Measurements from ENCODE around the gene ERMARD.

The ERMARD gene

DNA sequence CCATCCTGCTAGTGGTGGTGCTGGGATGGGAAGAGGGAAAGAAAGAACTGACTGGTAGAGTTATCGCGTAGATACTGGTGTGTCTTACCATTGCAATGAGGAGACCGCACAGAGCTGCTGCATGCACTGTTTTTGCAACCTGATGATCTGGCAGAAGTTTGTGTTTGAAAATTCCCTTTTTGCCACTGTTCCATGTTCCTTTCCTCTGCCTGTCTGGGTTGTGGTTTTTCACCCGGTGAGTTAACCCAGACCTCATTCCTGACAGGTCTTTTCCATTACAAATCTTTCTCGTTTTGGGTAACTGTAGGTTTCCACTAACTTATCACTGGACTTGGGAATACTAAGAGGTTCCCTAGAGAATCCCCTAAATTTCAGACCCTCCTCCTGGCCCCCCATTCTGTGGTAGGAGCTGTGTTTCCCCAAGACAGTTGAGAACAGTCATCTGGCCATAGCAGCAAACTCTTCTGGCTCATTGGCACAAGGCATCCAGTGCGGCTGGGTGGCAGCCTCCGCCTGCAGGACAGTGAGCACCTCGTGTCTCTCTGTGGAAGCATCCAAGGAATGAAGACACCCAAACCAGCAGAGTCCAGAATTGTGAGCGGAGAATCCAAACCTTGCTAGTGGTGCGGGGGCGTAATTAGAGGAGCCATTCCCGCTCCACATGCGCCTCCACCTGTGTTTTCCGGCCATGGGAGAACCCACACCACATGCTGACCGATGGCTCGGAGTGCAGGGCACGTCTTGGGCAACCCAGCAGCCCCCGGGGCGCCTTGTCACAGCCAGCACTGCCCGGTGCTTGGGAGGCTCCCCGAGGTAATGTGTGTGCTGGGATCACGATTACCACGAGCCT is 32.8 kb downstream of the ERMARD start:
- DNase-seq (ENCODE audit: low spot score), result no peak

DNA sequence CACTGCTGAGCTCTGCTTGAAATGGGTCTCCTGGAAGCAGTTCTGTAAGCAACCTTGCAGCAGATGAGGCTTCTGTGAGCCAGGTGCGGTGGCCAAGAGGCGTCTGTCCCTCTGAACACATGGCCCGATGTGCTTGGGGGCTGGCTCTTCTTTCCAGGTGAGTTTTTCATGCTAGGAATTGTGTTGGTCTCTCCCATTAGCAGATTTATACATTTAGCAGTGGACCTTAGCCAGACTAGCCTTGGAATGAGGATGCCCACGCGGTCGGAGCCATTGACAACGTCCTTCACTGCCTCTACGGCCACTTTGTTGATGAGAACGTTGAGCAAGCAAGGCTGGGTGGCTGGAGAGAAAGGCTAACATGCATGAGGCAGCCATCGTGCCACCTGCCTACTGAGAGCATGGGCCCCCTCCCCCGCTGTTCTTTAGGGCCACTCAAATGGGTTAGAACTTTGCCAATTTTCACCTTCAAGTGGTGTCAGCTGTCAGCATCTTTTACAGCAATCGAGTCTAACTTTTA is 33.5 kb downstream of the ERMARD start:
- no peak for DNase-seq (ENCODE audit: low spot score)

DNA sequence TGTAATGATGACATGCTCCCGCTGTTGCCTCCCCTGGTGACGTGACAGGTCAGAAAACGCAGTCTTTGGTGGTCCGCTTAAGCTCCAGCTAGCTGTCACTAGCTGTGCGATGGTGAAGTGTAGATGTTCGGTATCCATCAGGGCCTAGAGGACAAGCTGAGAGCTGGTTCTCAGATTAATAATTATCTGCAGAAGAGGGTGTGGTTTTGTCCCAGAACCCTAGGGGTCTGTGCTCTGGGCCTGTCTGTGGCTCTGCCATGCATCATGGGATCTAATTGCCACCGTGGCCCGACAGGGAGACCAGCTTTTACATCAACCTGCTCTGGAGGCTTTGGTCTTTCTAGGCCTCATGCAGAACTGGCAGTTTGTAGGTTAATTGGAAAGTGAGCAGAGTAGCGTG is 34.1 kb downstream of the ERMARD start:
- DNase-seq (ENCODE audit: low spot score), result no peak

DNA sequence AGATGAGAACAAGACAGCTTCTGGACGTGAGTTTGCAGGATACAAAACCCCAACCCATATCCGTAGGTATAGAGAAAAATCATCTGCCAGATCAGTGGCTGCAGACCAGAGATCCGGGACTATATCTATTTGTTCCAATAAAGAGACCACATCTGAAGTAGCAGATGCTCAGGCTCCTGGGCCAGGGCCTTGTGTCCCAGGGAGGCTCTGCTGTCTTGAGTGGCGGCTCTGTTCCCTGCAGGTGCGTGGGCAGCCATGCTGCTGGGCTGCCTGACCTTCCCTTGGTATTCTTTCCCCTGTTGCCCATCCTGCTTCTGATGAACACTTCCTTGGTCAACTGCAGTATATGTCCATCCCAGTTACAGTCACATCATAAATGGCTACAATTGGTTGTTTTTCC is 34.9 kb downstream of the ERMARD start:
- DNase-seq (ENCODE audit: low spot score), result no peak

DNA sequence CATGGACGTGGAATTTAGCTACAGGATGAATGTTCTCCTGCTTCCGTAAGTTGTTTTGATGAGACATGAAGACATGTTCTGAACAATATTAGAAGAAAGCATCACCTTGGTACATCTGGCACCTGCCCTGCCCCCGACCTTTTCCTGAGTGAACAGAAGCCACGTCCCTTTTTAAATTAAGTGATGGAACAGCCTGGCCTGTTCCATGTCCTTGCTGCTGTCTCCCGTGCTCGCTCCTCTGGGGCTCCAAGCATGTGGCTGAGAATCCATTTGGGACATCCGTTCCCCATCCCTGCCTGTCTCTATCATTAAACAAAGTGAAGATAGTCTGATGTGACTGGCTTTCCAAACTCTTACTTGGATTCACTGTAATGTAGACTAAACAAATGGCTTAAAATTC is 36.4 kb downstream of the ERMARD start:
- DNase-seq (ENCODE audit: low spot score), result no peak

DNA sequence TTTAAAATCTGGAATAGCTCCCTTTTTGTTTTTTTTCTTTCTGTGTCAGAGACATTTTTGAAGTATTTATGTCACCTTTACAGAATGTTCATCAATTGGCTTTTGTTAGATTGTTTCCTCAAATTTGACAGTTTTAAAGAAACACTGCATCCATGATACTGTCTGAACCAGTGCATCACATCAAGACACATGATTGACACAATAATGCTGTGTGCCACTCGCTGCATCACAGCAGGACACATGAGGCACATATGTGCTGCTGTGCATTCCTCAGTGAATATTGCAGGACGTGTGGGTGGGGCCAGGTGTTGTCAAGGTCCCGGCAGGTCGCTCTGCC is 37.4 kb downstream of the ERMARD start:
- no peak for DNase-seq (ENCODE audit: low spot score)

DNA sequence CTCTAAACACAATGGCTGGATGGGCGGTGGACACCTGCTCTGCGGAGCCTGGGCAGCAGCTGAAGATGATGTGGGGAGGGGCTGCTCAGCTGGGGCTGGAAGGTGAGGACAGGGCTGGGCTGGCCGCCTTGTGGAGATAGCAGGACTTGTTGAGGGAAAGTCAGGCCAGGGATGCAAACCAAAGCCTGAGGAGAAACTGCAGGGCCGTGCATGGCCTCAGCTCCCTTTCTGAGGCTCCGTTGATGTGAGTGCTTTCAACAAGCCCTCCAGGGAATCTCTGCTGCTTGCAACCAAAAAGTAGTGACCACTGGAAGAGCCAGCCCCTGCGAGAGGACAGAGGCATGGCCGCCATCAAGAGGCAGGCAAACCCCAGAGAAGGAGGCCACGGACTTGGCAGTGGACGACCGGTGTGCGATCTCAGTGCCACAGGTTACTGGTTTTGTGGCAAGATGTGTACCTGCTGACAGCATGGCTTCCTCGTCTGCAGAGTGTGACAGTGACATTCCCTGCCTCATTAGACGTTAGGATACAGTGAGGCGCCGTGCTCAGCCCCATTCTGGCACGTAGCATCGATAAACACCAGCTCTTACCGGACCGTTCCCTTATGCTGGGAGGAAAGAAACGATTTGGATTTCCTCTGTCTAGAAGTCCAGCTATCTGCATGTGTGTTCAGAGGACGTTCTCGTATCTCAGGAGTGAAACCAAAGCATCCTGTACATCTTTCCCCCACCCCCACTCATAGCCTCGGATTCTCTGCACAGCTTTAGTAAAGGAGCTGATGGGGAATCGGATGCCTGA is 37.9 kb downstream of the ERMARD start:
- DNase-seq (ENCODE audit: low spot score), result no peak

DNA sequence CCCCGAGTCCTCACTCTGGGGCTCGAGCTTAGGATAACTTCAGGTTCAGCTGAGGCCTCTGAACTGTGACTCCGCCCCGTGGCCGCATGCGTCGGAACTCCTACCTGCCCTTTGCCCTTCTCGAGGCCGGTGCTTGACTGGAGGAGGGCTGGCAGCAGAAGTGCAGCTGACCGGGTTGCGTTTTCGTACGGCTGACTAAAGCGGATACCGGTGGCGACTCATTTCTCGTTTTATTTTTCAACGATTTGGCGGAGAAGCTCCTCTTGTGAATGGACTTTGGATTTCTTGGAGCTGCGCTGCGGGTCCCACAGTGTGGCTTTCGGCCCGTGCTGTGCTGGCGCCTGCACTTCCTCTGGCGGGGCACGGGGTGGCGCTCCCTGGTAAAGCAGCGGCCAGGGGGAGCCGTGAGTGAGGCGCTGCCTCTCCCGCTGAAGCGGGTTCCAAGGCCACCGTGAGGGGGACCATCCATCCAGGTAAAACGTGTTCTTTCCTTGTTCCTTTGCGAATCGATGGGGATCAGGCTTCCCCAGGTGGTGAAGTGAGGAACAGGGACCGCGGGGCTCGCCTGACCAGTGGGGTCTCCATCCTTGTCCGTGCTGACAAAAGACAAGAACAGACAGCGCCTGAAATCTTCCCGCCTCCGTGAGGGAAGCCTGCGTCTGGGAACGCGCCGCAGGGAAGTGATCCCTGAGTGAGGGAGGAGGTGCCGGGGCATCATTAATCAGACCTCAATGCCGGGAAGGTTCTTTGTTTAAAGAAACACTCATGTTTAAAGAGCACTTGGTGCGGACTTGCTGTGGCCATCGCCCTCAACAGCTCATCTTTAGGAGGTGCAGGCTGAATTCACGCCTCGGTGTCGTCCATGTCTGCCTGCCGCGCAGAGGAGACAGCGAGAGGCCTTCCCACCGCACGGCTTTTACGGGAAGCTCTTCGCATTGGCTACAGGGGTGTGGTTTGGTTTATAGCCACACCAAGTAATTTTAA is 38.8 kb downstream of the ERMARD start:
- DNase-seq (ENCODE audit: low spot score), result peak; percentile 93

DNA sequence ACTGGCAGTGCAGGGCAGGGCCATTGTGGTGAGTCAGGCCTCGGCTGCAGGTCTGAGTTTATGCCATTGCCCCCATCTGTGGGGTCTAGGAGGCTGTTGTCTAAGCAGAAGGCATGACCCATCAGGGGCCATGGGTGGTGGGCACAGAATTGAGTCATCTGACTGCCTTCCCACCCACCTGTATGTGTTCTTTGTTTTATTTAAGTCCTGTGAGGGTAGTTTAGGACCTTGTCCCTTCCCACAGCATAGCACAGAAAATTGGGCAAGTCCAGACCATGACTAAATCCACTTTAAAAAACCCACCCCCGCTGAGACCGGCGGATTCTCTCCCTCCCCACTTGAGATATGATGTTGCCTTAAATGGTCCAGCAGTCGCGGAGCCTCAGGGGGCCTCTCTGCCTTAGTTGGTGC is 40.3 kb downstream of the ERMARD start:
- DNase-seq (ENCODE audit: low spot score), result no peak

DNA sequence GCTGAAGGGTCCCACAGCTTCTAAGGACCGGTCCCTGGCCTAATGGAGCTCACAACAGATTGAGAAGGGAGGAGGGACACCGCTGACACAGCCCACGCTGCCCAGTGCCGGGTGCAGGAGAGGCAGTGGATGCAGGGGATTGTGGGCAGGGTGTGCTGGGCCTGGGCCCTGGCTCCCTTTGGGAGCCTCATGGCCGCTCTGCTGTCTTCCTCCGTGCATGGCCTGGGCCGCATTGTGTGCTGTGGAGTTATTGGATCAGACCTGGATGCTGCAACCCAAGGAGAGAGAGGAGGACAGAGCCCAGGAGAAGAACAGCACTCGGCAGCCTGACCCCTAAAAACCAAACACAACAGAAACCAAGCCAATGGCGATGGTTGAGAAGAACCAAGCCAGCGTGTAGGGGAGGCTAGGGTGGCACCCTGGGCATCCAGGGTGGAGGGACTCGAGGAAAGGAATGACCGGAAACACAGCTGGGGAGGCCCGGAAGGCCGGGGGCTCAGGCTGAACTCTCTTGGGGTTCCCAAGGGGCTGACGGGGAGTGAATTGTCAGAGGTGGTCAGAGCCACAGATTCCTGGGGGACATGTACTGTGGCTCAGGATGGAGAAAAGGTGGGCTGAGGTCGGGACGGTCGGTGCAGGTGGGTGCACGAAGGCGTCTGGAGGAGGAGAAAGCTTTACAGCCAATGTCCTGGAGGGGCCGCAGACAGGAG is 41.0 kb downstream of the ERMARD start:
- DNase-seq (ENCODE audit: low spot score), result no peak

DNA sequence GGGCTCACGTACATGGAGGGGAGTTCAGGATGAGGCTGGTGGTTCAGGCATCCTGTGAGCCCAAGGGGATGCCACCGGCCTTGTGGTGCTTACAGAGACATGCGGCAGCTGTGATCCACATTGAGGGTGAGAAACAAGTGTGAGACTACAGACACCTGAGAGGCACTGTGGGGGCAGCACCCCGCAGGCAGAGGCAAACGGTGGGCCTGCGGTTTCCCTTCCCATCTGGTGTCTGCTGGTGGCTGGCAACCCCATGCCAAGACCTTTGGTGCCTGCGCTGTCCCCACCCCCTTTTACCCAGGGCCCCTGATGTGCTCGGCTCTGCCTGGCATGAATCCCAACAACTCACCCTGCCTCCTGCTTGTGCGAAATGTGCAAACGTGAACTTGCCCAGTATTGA is 42.0 kb downstream of the ERMARD start:
- DNase-seq (ENCODE audit: low spot score), result no peak

DNA sequence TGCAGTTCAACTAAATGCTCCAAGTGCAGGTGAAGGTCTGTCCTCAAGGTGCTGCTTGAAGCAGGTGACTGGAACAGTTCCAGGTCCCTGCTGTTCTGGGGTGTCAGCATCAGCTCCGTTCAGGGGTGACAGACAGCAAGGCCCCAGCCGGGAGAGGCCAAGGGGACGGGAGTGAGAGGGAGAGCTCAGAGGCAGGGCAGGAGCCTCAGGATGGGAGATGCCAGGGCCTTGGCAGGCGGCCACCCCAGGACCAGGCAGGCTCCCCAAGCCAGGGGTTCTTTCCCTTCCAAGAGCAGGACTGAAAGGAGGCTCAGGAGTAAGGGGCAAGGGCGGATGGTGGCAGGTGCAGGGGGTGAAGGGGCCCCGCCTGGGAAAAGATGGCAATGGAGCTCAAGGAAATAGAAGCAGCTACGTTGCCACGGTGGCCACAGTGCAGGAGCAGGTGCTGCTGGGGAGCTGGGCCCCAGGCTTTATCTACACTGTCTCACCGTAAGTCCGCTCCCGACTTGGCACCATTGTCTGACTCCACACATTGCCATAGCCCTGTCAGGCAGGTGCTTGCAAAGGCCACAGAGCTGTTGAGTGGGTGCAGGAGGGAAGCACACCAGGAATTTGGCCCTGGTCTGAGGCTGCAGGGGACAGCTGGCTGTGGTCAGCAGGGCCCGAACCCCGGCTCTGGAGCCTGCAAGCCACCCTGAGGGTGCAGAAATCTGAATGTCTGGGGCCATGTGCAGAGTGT is 43.1 kb downstream of the ERMARD start:
- no peak for DNase-seq (ENCODE audit: low spot score)

DNA sequence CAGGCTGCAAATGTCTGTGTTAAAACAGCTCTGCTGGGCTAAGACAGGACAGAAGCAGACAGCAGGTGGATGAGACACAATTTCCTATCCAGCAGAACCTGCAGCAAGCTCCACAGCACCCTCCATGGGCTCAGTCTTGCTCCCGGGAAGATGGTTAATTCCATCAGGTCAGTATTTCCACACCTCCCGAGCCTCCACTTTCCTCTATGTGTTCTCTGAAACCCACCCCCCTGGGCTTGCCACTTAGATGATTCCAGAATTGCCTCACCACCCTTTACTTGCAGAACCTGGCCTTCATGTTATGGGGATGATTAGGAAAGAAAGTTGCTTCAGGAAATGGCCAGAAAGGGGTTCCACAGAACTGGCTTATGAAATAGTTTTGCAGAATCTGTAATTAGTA is 43.8 kb downstream of the ERMARD start:
- no peak for DNase-seq (ENCODE audit: low spot score)

DNA sequence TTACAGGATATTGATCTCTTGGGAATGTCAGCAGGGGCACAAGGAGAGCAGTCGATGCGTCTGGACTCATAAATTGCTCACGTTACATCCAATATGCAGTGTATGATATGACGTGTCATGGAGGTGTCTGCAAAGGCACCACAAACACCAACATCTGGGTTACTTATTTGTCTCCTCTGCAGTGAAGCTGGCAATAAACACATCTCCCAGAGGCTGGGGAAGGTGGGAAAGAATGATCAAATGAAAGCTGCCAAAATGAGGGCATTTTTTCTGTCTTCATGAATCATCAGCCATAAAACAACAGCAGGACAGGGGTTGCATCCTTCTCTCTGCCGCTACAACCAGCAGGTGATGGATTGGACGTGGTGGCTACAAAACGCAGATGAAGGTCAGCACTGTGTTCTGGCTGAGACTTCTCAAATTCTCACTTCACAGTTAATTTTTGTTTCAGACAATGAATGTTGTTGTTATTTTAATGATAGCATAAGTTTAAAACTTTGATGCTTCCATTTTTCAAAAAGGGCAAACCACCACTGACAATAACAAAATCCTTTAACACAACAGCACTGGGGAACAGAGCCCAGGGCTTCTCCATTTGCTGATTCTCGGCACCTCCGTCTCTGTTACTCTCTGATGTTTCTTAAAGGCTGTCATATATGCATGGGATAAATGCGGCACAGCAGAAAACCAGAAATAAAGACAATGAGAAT is 47.5 kb downstream of the ERMARD start:
- DNase-seq (ENCODE audit: low spot score), result no peak

DNA sequence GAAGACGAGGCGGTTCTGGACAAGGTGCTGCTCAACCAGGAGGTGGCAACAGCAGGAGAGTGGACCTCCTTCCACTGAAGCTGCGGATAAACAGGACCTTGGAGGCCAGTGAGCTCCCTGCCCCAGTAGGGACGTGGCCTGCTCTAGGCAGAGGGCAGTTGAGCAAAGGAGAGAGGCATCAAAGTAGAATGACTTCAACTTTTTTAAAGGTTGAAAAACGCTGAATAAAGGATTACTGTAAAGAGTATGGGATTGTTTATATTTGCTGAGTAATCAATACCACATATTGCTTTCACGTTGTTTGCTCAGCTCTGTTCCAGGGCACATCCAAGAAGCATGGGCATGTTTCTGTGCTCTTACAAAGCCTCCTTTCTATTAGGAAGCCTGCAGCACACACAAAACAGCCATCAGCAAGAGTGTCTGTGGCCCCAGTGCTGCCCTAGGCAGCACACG is 48.1 kb downstream of the ERMARD start:
- DNase-seq (ENCODE audit: low spot score), result peak; percentile 66

DNA sequence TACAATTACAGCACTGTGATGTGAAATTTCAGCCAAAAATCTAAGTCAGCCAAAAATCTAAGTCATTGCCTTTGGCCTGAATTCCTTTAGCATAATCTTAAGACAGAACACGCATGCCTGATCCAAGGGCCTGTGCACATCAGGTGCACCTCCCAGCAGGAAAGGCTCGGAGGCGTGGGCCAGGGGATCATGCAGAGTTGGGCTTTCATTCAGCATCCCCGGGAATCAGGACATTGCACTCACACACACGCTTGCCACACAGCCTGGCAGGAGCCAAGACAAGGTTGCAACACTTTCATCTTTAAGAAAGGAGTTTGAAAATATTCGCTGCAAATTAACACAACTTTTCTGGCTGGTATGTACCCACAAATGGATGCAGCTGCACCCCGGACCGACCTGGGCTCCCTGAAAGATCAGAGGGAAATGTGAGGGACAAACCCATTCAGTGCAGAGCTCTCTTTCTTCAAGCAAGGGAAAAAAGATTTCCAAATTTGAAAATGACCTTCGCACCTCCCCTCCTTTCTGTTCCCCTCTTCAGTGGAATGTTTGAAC is 48.8 kb downstream of the ERMARD start:
- no peak for DNase-seq (ENCODE audit: low spot score)

DNA sequence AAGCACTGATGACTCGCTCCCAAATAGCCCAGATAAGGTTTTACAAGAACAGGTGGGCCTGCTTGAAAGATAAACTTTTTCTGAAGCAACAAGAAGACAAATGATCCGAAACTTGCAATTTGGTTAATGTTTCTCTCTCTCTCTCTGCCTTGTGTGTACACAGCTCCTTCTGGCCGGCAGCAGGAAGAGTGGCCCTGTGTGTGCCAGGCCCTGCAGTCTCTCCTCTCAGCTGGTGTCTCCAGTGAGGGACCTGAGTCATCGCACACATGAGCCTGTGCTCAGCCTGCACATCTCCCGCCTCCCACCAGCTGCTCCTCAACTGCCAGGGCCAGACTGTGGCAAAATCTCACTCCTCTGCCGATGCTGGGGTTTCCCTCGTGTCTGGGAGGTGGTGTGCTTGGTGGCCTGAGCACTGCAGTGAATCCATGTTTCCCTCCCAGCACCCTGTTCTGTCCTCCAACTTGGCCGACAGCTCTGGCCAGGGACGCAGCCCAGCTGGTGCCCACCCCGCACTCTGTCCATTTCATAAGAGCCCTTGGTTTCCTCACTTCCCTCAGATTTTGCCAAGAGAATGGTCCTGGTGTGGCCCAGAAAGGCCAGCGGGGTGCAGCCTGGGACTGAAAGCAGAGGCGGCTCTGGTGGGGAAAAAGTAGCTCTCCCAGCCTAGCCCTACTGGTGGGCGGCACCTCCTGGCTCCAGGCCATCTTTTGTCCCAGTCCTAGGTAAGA is 49.4 kb downstream of the ERMARD start:
- DNase-seq (ENCODE audit: low spot score), result peak; percentile 84

DNA sequence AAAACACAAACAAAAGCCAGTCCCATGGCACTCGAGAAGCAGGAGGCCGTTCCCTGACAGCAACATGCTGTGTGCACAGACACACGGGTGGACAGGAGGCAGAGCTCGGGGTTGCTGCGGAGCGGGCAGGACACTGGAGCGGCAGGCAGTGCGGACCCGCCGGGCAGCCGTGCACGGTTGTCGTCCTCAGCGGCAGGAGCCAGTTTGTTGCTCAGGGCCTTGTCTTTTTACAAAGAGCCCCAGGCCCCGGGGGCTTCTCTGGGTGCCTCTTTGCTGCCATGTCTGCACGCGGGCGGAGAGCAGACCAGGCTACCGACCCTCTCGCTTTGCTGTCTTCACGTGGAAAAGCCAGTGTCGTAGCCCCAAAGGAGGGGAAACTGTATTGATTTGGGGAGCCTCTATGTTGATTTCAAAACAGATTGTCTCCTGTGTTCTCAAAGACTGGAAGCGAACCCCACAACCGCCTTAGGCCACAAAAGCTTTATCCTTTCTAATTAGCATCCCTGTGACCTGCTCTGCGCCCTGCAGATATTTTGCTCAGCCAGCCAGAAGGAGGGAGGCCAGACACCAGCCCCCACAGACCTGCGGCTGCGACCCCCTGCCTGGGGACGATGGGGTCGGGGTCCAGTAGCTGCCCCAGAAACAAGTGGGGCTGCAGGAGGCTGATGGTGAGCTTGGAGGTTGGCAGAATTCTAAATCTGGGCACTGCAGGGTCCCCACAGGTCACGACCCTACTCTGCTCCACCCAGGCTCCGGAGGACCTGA is 50.2 kb downstream of the ERMARD start:
- DNase-seq (ENCODE audit: low spot score), result no peak
